Sigmoid colon (tissue), 7 donors: ENCODE measurements around the gene JOSD1. TPM values are rescaled to one million over a fixed set of nuclear protein-coding genes. Genes with fewer than 3 reads are reported as not detected.

ENCODE experiments used
- DNase-seq: peaks from one replicate; pipeline ENCODE4 v3.0.0-alpha.2; 2019
- H3K27ac ChIP-seq, 4 donors: fragments of 200-600 bp; sonication (generic); one replicate each; pipeline ENCODE4 v1.5.1; 2016 to 2019; ENCODE audit warnings: mild to moderate bottlenecking in 1 of 4
- H3K27me3 ChIP-seq, 3 donors: fragments of 200-600 bp; sonication (generic); one replicate each; pipeline ENCODE4 v1.5.1; 2019; ENCODE audit warnings: mild to moderate bottlenecking in 1 of 3
- H3K36me3 ChIP-seq, 4 donors: fragments of 200-600 bp; sonication (generic); one replicate each; pipeline ENCODE4 v1.5.1; 2016 to 2019
- H3K4me1 ChIP-seq, 4 donors: fragments of 200-600 bp; sonication (generic); one replicate each; pipeline ENCODE4 v1.5.1; 2017 to 2019
- H3K4me3 ChIP-seq, 4 donors: fragments of 200-600 bp; sonication (generic); one replicate each; pipeline ENCODE4 v1.5.1; 2017 to 2019; ENCODE audit warnings: mild to moderate bottlenecking in 2 of 4, moderate library complexity in 1 of 4
- H3K9me3 ChIP-seq, 4 donors: fragments of 200-600 bp in 3 of 4; sonication (generic) in 3 of 4; one replicate each; pipeline versions ENCODE4 v1.5.1 to v1.6.1; 2013 to 2019
- CTCF ChIP-seq, 4 experiments: fragments of 450-650 bp in 3 of 4; fragments of 200-600 bp in 1 of 4; IDR thresholded peaks; one replicate each; pipeline ENCODE4 v1.5.1; 2016 to 2019; ENCODE audit warnings: antibody characterized with exemption in 4 of 4, mild to moderate bottlenecking in 3 of 4, moderate library complexity in 2 of 4
- EP300 ChIP-seq, 4 donors: sonication (generic); formaldehyde crosslinking; IDR thresholded peaks; one replicate each; pipeline ENCODE4 v1.6.1; 2017; ENCODE audit warnings: antibody characterized with exemption in 4 of 4
- POLR2A ChIP-seq, 2 donors: fragments of 450-650 bp; IDR thresholded peaks; one replicate each; pipeline ENCODE4 v1.6.1; 2016; ENCODE audit warnings: antibody characterized with exemption in 2 of 2, mild to moderate bottlenecking in 2 of 2, moderate library complexity in 2 of 2
- POLR2AphosphoS5 ChIP-seq, 4 donors: sonication (generic); formaldehyde crosslinking; IDR thresholded peaks; one replicate each; pipeline ENCODE4 v1.6.1; 2017; ENCODE audit warnings: antibody characterized with exemption in 4 of 4
- WGBS, 2 donors: extraction: QIAGEN DNeasy Blood & Tissue Kit; methylation state at CpG; one replicate each; pipeline ENCODE4 v1.1.7; 2013; 5-methylcytosine and 5-hydroxymethylcytosine counted together
- intact Hi-C: fragments of 100-400 bp; cut with DNase I; formaldehyde crosslinking; loops from one replicate; pipeline ENCODE4 v1.15.1; 2023
- polyA plus RNA-seq, 3 donors: library from polyadenylated mRNA; stranded (reverse); fragments of 200-250 nt; gene quantifications; one replicate each; pipeline ENCODE4 v1.2.3, GENCODE V29; 2013
- total RNA-seq, 4 donors: library from RNA; depleted of rRNA; stranded (reverse); fragments of >200 nt; gene quantifications; one replicate each; pipeline ENCODE4 v1.1.0, GENCODE V29; 2016
- donor health status: healthy with polysubstance abuse.
- donor health status: Bipolar disorder and iron deficiency.
- donor health status: healthy.

JOSD1 gene
- total and polyA plus RNA-seq, 7 donors, result 34.9 to 94.6 (median 46.0) TPM

GRCh38 chr22:38740754-38741153 is 40.0 kb upstream of the JOSD1 start:
- intact Hi-C loops, result no loop called here
- 71 to 84% methylated on average over 8 of the region's 8 CpGs for whole genome bisulfite sequencing, 2 donors
- Histone ChIP-seq H3K4me3 (no peak overlapping the region), H3K9me3 (no peaks in the 10 kb centered on the region), H3K4me1 (peaks cover 0 to 4% (median 0%) of the 10 kb centered on the region in 4 donors), H3K27ac (peak overlapping the region in 1 of 4 donors; percentile 2), H3K36me3 (peaks cover 93 to 100% (median 96%) of the 10 kb centered on the region in 4 donors), H3K27me3 (no peaks in the 10 kb centered on the region)
- DNase-seq, result no peak
- no peak for TF ChIP-seq CTCF (IDR thresholded peaks at IDR 0.05)
- TF ChIP-seq POLR2A (IDR thresholded peaks at IDR 0.05), result no peak
- no peak for TF ChIP-seq EP300 (IDR thresholded peaks at IDR 0.05)
- TF ChIP-seq POLR2AphosphoS5 (IDR thresholded peaks at IDR 0.05), result no peak

GRCh38 chr22:38740116-38740723 is 39.5 kb upstream of the JOSD1 start:
- Histone ChIP-seq H3K36me3 (peaks cover 93 to 100% (median 96%) of the 10 kb centered on the region in 4 donors), H3K4me3 (no peak overlapping the region), H3K27ac (peak overlapping the region in 2 of 4 donors; percentile 2 to 15), H3K9me3 (no peaks in the 10 kb centered on the region), H3K4me1 (peaks cover 0 to 9% (median 2%) of the 10 kb centered on the region in 4 donors), H3K27me3 (no peaks in the 10 kb centered on the region)
- intact Hi-C loops, result no loop called here
- no peak for DNase-seq
- 93 to 96% methylated on average over 15 of the region's 15 CpGs for WGBS, 2 donors
- TF ChIP-seq POLR2AphosphoS5 (IDR thresholded peaks at IDR 0.05) (peak in 1 of 4 donors; percentile 5), EP300 (IDR thresholded peaks at IDR 0.05) (no peak)

- no peak for DNase-seq
- Histone ChIP-seq H3K36me3 (peaks cover 87 to 99% (median 89%) of the 10 kb centered on the region in 4 donors), H3K9me3 (no peaks in the 10 kb centered on the region), H3K27ac (peak overlapping the region in 1 of 4 donors; percentile 15), H3K4me1 (peaks cover 0 to 16% (median 9%) of the 10 kb centered on the region in 4 donors), H3K4me3 (no peak overlapping the region), H3K27me3 (no peaks in the 10 kb centered on the region)
- intact Hi-C loops, result no loop called here
- no peak for TF ChIP-seq POLR2A (IDR thresholded peaks at IDR 0.05)
- TF ChIP-seq EP300 (IDR thresholded peaks at IDR 0.05), result no peak
- no peak for TF ChIP-seq POLR2AphosphoS5 (IDR thresholded peaks at IDR 0.05)
- TF ChIP-seq CTCF (IDR thresholded peaks at IDR 0.05), result no peak
- 94% methylated on average over 20 of the region's 20 CpGs for WGBS, 2 donors
Observed at GRCh38 chr22:38739300-38740055, 38.7 kb upstream of the JOSD1 start.

GRCh38 chr22:38738475-38739070 is 37.8 kb upstream of the JOSD1 start:
- Histone ChIP-seq H3K36me3 (peaks cover 78 to 90% (median 81%) of the 10 kb centered on the region in 4 donors), H3K9me3 (no peaks in the 10 kb centered on the region), H3K27me3 (no peaks in the 10 kb centered on the region), H3K4me3 (no peak overlapping the region), H3K27ac (peak overlapping the region in 1 of 4 donors; percentile 25), H3K4me1 (peaks cover 0 to 26% (median 18%) of the 10 kb centered on the region in 4 donors)
- TF ChIP-seq POLR2A (IDR thresholded peaks at IDR 0.05), result no peak
- no peak for TF ChIP-seq EP300 (IDR thresholded peaks at IDR 0.05)
- no peak for TF ChIP-seq CTCF (IDR thresholded peaks at IDR 0.05)
- TF ChIP-seq POLR2AphosphoS5 (IDR thresholded peaks at IDR 0.05), result no peak
- DNase-seq, result no peak
- intact Hi-C loops, result no loop called here
- 95 to 97% methylated on average over 18 of the region's 18 CpGs for WGBS, 2 donors
